ENCODE data around the gene APLF. TPM values are rescaled to one million over a fixed set of nuclear protein-coding genes. Genes with fewer than 3 reads are reported as not detected.

APLF gene
- total and polyA plus RNA-seq, 9 donors, result 1.0 to 14.1 (median 9.3) TPM

- Histone ChIP-seq H3K4me1 (ENCODE audit: insufficient read depth) (peaks cover 2% of the 10 kb centered on the region), H3K27ac (no peak overlapping the region), H3K4me3 (no peak overlapping the region), H3K27me3 (no peaks in the 10 kb centered on the region), H3K36me3 (no peaks in the 10 kb centered on the region), H3K9me3 (no peaks in the 10 kb centered on the region)
- intact Hi-C loops (cut with DNase I), result loop anchor here in 2 of 4 donors (10.0 kb wide), 1 partner anchor 460 kb away; no protein-coding TSS in a partner anchor
- 89 to 92% (median 89%) methylated on average over 7 of the region's 7 CpGs for WGBS, 3 donors
- TF ChIP-seq POLR2A (IDR thresholded peaks at IDR 0.05) (no peak), EP300 (IDR thresholded peaks at IDR 0.05) (no peak), CTCF (IDR thresholded peaks at IDR 0.05) (no peak)
- no peak for DNase-seq
Observed at GRCh38 chr2:68465081-68465916, 2.1 kb upstream of the APLF start.

- Histone ChIP-seq H3K27me3 (no peaks in the 10 kb centered on the region), H3K36me3 (no peaks in the 10 kb centered on the region), H3K27ac (peak overlapping the region; percentile 19 to 77), H3K9me3 (no peaks in the 10 kb centered on the region), H3K4me1 (ENCODE audit: insufficient read depth) (peaks cover 2% of the 10 kb centered on the region), H3K4me3 (peak overlapping the region; percentile 90)
- DNase-seq, result no peak
- intact Hi-C loops (cut with DNase I), result loop anchor here in 2 of 4 donors (10.0 kb wide), 1 partner anchor 458 kb away; no protein-coding TSS in a partner anchor
- TF ChIP-seq EP300 (IDR thresholded peaks at IDR 0.05) (no peak), POLR2A (IDR thresholded peaks at IDR 0.05) (no peak), CTCF (IDR thresholded peaks at IDR 0.05) (no peak)
- WGBS, 3 donors, result 3 to 5% (median 3%) methylated on average over 11 of the region's 11 CpGs
Observed at GRCh38 chr2:68466361-68466777, 1.0 kb upstream of the APLF start.

GRCh38 chr2:68466778-68467076 lies 658 bp upstream of the APLF start:
- H3K27me3 ChIP-seq, result no peaks in the 10 kb centered on the region
- 0% methylated on average over 18 of the region's 18 CpGs for WGBS, 3 donors
- no peak for DNase-seq
- H3K27ac ChIP-seq, result peak overlapping the region; percentile 19 to 77
- H3K4me1 ChIP-seq (ENCODE audit: insufficient read depth), result peaks cover 2% of the 10 kb centered on the region
- H3K4me3 ChIP-seq, result peak overlapping the region; percentile 90
- no peaks in the 10 kb centered on the region for H3K36me3 ChIP-seq
- TF ChIP-seq CTCF (IDR thresholded peaks at IDR 0.05) (no peak), EP300 (IDR thresholded peaks at IDR 0.05) (no peak), POLR2A (IDR thresholded peaks at IDR 0.05) (no peak)
- intact Hi-C loops (cut with DNase I), result loop anchor here in 2 of 4 donors (10.0 kb wide), 1 partner anchor 458 kb away; no protein-coding TSS in a partner anchor
- no peaks in the 10 kb centered on the region for H3K9me3 ChIP-seq

GRCh38 chr2:68468801-68469200 lies 1.4 kb downstream of the APLF start:
- no peak for DNase-seq
- WGBS, 3 donors, result 78 to 88% (median 85%) methylated on average over 2 of the region's 2 CpGs
- Histone ChIP-seq H3K4me1 (ENCODE audit: insufficient read depth) (peaks cover 2% of the 10 kb centered on the region), H3K9me3 (no peaks in the 10 kb centered on the region), H3K27me3 (no peaks in the 10 kb centered on the region), H3K4me3 (no peak overlapping the region), H3K27ac (no peak overlapping the region), H3K36me3 (no peaks in the 10 kb centered on the region)
- intact Hi-C loops (cut with DNase I), result loop anchor here in 2 of 4 donors (10.0 kb wide), 1 partner anchor 456 kb away; no protein-coding TSS in a partner anchor
- TF ChIP-seq POLR2A (IDR thresholded peaks at IDR 0.05) (no peak), CTCF (IDR thresholded peaks at IDR 0.05) (no peak), EP300 (IDR thresholded peaks at IDR 0.05) (no peak)

All from ovary (tissue), 9 donors.